ENCODE results near the gene ISM2.

Gene ISM2

GRCh38 chr14:77442196-77442595 is 56.4 kb downstream of the ISM2 start:
- Histone ChIP-seq H3K79me2 (no peaks in the 10 kb centered on the region), H3K4me3 (ENCODE audit: low read depth, low read length) (no peak overlapping the region), H3K36me3 (ENCODE audit: control insufficient read depth, insufficient read depth, low read length) (no peaks in the 10 kb centered on the region), H3K27me3 (ENCODE audit: control insufficient read depth, insufficient read depth, low read length) (no peaks in the 10 kb centered on the region), H3K4me1 (no peaks in the 10 kb centered on the region), H3K27ac (no peak overlapping the region), H3K9me3 (ENCODE audit: control insufficient read depth, low read length) (no peaks in the 10 kb centered on the region), H3K4me2 (ENCODE audit: low read length) (no peak overlapping the region), H3K9ac (no peak overlapping the region), H2AFZ (no peak overlapping the region)
- TF ChIP-seq CTCF (IDR thresholded peaks at IDR 0.05) = no peak

GRCh38 chr14:77439861-77440260 is 58.8 kb downstream of the ISM2 start:
- Histone ChIP-seq H3K4me3 (ENCODE audit: low read depth, low read length) (no peak overlapping the region), H2AFZ (no peak overlapping the region), H3K4me1 (no peaks in the 10 kb centered on the region), H3K9me3 (ENCODE audit: control insufficient read depth, low read length) (no peaks in the 10 kb centered on the region), H3K27me3 (ENCODE audit: control insufficient read depth, insufficient read depth, low read length) (no peaks in the 10 kb centered on the region), H3K36me3 (ENCODE audit: control insufficient read depth, insufficient read depth, low read length) (no peaks in the 10 kb centered on the region), H3K4me2 (ENCODE audit: low read length) (no peak overlapping the region), H3K79me2 (no peaks in the 10 kb centered on the region), H3K9ac (no peak overlapping the region), H3K27ac (no peak overlapping the region)
- TF ChIP-seq CTCF (IDR thresholded peaks at IDR 0.05) = no peak

- Histone ChIP-seq H3K36me3 (ENCODE audit: control insufficient read depth, insufficient read depth, low read length) (no peaks in the 10 kb centered on the region), H3K4me1 (no peaks in the 10 kb centered on the region), H2AFZ (no peak overlapping the region), H3K79me2 (no peaks in the 10 kb centered on the region), H3K4me2 (ENCODE audit: low read length) (no peak overlapping the region), H3K27me3 (ENCODE audit: control insufficient read depth, insufficient read depth, low read length) (no peaks in the 10 kb centered on the region), H3K4me3 (ENCODE audit: low read depth, low read length) (no peak overlapping the region), H3K9ac (no peak overlapping the region), H3K9me3 (ENCODE audit: control insufficient read depth, low read length) (no peaks in the 10 kb centered on the region), H3K27ac (no peak overlapping the region)
- no peak for TF ChIP-seq CTCF (IDR thresholded peaks at IDR 0.05)
These were observed 60.0 kb downstream of the ISM2 start for GRCh38 chr14:77438596-77438995.

GRCh38 chr14:77436042-77436441 is 62.6 kb downstream of the ISM2 start:
- H3K4me2 ChIP-seq (ENCODE audit: low read length) = no peak overlapping the region
- no peaks in the 10 kb centered on the region for H3K27me3 ChIP-seq (ENCODE audit: control insufficient read depth, insufficient read depth, low read length)
- TF ChIP-seq CTCF (IDR thresholded peaks at IDR 0.05) = no peak
- no peaks in the 10 kb centered on the region for H3K79me2 ChIP-seq
- no peak overlapping the region for H3K4me3 ChIP-seq (ENCODE audit: low read depth, low read length)
- no peak overlapping the region for H2AFZ ChIP-seq
- no peaks in the 10 kb centered on the region for H3K9me3 ChIP-seq (ENCODE audit: control insufficient read depth, low read length)
- no peaks in the 10 kb centered on the region for H3K36me3 ChIP-seq (ENCODE audit: control insufficient read depth, insufficient read depth, low read length)
- no peaks in the 10 kb centered on the region for H3K4me1 ChIP-seq
- no peak overlapping the region for H3K27ac ChIP-seq
- H3K9ac ChIP-seq = no peak overlapping the region

GRCh38 chr14:77426396-77426795 is 72.2 kb downstream of the ISM2 start:
- Histone ChIP-seq H3K4me2 (ENCODE audit: low read length) (no peak overlapping the region), H3K4me1 (no peaks in the 10 kb centered on the region), H3K79me2 (no peaks in the 10 kb centered on the region), H2AFZ (no peak overlapping the region), H3K27me3 (ENCODE audit: control insufficient read depth, insufficient read depth, low read length) (no peaks in the 10 kb centered on the region), H3K4me3 (ENCODE audit: low read depth, low read length) (no peak overlapping the region), H3K27ac (no peak overlapping the region), H3K36me3 (ENCODE audit: control insufficient read depth, insufficient read depth, low read length) (no peaks in the 10 kb centered on the region), H3K9ac (no peak overlapping the region), H3K9me3 (ENCODE audit: control insufficient read depth, low read length) (no peaks in the 10 kb centered on the region)
- no peak for TF ChIP-seq CTCF (IDR thresholded peaks at IDR 0.05)

All from parathyroid adenoma (tissue), 2 donors.